ENCODE data around the gene PRMT7.

Gene PRMT7

DNA sequence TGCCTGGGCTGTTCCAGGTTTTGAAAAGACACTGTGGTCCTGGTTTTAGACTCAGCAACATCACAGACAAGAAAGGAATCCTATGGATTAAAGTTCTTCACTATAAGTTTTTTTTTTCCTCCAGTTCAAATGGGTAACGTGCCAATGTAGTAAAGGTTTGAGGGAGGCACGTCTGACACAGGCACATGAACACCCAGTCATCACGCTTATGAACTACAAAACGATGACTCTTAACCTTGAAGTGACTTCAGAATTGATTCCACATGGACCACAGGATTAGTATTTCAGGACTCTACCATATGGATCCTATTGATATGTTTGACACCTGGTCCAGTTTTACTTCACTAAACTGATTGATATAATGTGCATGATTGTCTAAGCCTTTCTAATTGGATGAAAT lies 2.3 kb downstream of the PRMT7 start:
- DNase-seq, result no peak

DNA sequence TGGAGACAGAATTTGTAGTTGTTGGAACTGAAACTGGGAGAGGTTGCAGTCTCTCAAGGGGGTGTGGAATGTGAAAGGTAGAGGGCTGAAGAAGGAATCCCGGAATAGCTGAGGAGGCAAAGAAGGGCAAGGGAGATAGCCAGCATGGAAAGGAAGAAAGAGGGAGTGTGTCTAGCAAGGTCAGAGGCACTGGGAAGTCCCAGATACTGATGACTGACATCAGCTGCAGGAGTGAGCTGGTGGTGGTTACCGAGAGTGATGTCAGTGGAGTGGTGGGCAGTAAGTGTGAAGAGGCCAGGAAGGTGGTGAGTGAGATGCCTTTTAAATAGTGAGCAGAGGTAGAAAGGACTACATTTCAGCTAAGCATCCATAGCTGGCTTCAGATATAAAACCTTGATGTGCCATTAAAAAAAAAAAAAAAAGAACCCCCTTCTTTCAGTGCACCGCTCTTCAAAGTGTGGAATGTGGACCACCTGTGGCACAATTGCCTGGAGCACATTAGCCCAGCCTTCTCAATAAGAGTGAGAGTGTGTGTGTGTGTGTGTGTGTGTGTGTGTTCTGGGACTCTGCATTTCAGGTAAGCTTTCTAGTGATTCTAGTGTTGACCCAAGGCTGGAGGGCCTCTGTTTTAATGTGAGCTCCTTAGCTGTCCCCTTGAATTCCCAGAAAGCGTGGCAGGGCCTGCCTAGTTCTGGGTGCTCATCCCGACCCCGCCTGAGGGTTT lies 8.5 kb downstream of the PRMT7 start:
- DNase-seq, result peak; percentile 16

DNA sequence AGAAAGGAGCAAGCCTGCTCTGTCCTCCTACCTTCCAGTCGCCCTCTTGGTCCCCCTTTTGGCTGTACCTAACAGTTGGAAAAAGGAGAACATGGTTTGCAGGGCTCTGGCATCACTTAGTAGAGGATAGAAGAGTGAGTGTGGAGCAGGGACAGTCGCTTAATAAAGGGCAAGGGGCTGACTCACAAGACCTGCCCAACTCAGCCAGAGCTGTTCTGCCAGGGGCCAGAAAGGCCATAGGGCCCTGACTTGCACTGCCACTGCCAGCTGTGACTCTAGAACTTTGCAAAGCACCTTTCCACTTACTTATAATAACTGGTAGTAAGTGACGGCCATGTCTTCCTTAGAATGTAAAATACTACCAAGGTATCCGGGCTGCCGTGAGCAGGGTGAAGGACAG lies 13.5 kb downstream of the PRMT7 start:
- no peak for DNase-seq

DNA sequence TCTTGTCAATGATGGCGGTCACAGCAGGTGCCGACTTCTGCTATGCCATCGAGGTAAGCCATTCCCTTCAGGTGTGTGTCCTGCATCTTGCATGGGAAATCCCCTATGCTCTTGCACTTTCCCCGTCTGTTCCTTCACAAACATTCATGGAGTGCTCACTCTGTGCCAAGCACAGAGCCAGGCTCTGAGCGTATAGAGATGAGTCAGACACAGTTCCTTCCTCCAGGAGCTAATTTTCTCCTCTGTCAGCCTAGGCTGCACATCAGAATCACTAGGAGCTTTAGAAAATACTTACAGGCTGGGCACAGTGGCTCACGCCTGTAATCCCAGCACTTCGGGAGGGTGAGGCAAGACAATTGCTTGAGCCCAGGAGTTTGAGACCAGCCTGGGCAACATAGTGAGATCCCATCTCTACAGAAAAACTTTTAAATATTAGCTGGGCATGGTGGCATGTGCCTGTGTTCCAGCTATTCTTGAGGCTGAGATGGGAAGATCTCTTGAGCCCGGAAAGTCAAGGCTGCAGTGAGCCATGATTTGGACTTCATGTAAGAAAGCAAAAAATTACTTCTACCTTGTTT lies 14.1 kb downstream of the PRMT7 start:
- no peak for DNase-seq

DNA sequence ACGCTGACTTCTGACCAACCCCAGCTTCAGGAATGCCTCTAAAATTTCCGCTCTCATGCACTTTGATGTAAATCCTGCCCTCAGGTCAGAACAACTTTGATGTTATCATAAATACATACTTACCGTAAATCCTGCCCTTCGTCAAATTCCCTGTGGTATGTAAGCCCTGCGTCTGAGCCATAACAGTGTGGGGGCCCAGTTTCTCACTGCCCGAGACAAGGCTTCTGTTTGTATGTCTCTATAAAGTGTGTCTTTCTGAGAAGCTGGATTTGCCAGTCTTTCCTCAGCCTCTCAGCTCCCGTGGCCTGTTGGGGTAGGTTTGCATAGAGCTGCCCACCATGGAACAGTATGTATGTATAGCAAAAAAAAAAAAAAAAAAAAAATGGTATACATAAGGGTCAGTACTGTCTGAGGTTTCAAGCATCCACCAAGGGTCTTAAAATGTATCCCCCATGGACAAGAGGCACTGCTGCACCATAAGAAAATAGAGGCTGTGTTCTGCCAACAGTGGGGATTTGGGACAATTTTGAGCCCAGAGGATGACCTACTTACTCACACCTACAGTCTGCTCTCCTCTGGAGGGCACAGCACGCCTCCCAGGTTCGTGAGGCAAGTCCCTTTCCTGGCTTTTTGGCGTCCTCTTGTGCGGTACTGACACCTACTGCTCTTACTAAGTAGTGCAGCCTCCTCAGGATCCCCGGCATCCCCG lies 17.5 kb downstream of the PRMT7 start:
- peak; percentile 88 for DNase-seq

DNA sequence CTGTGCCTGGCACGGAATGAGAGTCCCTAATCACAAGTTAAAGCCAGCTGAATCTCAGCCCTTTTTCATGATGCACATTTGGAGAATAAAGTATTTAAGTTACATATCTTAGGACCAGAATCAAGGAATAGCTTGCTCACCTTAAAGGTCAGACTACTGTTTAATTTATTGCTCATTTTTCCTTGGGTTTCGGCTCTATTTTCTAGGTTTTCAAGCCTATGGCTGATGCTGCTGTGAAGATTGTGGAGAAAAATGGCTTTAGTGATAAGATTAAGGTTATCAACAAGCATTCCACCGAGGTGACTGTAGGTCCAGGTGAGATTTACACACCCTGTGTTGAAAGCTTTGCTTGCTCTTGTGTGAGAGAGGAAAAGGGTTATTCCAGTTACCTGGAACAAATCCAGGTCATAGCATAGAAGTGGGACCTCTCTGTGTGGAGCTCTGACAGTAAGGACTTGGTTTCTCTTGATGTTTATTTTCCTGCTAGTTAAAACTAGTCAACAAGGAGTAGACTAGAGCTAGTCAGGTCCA lies 18.1 kb downstream of the PRMT7 start:
- DNase-seq, result no peak

DNA sequence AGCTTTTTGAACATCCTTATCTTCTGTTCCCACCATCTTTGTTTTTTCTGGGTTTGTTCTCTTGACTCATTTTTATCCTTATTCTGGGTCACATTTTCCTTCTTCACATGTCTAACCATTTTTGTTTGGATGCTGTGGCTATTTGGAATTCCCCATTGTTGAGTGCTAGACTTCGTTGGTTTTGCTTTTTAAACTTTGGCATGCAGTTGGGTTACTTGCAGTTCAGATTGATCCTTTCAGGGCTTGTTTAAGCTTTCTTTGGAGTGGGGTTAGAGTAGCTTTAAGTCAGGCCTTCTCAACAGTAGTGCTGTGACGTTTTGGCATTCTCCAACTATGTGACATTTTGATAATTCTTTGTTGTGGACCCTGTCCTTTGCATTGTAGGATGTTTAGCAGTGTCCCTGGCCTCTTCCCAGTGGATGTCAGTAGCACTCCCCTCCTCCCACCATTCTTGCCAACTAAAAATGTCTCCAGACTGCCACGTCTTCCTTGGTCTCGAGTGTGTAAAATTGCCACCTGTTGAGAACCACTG lies 21.1 kb downstream of the PRMT7 start:
- peak; percentile 10 for DNase-seq

DNA sequence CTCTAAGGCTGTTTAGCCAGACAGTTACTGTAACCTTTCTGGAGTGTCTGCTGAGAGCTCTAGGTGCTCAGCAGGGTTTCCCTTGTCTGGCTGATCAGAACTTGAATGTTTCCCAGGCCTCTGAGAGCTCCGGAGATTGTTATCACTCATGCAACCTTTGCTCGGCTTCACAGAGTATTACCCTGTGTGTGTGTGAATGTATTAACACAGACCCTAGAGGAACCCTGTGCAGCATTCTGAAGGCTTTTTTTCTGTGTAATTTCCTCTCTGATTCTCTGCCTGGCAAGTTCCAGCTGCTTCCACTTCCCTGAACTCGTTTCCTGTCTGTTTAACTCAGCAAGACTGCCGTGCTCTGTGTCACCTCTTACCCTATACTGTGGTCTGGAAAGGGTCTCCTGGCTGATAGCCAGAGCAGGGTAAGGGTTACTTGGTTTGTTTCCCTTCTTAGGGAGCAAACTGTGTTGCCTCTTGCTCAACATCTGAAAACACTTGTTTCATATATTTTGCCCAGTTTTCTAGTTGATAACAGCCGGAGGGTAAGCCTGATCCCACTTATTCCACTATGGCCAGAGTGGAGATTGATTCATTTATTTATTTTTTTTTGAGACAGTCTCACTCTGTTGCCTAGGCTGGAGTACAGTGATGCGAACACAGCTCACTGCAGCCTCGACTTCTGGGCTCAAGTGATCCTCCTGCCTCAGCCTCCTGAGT lies 21.7 kb downstream of the PRMT7 start:
- DNase-seq, result peak; percentile 71

DNA sequence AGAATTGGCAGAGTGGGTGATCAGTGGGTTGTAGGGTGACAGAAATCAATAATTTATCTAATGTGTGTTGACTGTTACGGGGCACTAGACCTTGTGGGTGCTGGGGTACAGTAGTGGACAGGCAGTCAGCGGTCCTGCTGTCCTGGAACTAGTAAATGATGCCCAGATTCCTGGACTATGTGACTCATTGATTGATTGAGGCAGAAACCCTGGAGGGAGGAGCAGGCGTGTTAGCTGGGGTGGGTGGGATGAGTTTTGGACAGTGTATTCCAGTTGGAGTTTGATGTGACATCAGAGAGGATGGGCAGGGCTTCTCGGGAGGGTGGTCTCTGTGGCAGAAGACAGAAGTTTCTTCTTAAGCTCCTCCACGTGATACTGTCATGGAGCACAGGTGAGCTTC lies 24.4 kb downstream of the PRMT7 start:
- DNase-seq, result no peak

DNA sequence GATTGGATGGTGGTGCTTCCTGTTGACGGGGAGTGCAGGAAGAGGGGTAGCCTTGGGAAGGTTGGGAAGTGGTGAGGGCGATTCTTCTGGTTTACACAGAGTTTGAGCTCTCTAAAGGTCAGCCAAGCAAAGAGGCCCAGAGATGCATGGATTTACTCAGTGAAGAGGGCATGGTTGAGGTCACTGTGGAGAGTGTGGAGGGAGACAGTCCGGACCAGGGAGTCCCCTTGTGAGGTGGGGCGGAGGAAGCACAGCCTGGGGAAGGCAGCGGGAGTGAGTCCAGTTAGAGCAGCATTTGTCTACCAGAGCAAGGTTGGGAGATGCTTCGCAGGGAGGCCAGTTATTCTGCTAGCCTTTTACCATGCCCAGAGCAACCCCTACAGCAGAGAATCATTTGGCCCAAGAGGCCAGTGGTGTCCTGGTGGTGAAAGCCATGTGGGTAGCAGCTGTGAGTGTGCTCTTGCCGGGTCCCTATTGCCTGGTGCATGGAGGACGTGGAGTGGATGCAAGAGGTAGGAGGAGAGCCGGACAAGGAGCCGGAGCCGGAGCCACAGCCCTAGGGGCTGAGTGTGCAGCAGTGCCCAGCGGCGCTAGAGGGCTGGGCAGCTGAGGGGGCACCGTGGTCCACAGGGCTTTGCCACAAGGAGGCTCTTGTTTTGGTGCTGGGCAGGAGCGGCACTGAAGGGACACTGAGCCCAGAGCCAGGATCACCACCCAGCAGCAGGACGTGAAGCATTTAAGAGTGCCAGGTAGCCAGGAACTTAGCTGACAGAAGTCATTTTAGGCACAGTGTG lies 27.7 kb downstream of the PRMT7 start:
- DNase-seq, result no peak

DNA sequence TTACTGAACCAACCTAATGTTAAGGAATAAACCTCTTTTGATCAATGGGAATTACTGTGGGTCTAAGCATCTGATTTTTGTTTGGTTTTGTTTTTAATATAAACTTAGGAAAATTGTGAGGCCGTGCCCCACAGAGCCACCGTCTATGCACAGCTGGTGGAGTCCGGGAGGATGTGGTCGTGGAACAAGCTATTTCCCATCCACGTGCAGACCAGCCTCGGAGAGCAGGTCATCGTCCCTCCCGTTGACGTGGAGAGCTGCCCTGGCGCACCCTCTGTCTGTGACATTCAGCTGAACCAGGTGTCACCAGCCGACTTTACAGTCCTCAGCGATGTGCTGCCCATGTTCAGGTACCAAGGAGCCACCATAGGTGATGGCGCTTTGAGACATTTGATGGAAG lies 28.4 kb downstream of the PRMT7 start:
- DNase-seq, result no peak

DNA sequence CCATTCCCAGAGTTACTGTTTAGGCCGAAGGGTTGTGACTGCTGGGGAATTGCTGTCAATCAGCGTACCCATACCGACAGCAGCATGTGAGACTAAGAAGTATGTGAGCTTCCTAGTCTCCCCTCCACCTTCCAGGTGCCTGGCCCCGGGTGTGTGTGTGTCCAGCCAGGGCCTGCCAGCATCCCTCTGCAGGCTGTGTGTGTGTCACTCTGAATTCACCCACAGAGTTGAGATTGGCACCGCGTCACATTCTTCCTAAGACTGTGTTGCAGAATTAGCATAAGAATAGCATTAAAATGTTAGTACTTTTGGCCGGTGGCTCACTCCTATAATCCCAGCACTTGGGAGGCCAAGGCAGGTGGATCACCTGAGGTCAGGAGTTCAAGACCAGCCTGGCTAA lies 31.8 kb downstream of the PRMT7 start:
- DNase-seq, result no peak

DNA sequence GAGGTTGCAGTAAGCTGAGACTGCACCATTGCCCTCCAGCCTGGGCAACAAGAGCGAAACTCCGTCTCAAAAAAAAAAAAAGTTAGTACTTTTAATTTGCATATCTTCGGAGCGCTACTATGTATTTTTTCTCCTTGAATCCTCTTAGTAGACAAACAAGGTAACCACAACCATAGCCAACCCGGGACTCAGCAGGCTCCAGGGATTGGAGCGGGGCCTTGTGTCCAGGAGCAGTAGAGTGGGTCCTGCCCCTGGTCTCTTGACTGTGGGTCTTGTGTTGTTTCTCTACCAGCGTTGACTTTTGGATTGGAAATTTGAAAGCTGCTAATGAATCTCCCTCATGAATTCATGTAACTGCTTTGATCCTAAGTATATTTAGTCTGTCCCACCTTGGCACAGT lies 32.3 kb downstream of the PRMT7 start:
- DNase-seq, result no peak

DNA sequence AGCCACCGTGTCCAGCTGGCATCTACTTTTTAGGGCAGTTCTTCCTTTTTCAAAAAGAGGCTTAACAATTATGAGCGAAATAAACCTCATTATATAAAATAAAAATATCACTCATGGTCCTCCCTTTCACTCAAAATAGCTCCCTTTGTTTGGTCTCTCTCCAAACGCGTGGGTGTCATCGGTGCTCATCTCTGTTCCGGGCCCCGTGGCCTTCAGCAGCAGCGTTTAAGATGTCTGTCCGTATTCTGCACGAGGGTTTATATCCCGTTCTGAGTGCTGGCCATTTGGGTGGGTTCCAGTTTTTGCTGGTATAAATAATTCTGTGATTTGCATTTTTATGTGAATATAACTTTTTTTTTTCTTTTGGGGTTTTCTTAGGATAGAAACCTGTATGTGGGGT lies 33.4 kb downstream of the PRMT7 start:
- DNase-seq, result no peak

DNA sequence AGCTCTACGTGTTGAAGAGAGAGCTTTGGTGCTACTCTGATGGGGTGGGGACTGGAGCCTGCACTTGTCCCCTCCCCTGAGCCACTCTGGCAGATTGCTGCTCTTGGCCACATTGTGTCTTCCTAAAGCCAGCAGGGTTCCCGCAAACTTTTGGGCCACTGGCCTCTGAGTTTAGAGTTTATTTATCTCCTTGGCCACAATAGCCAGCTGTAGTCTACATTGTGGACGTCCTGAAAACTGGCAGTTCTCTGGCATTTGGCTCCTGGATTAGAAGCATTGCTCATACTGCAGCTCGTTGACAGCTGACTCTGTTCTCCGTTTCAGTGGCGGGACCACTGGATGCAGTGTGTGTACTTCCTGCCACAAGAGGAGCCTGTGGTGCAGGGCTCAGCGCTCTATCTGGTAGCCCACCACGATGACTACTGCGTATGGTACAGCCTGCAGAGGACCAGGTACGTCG lies 34.6 kb downstream of the PRMT7 start:
- no peak for DNase-seq

DNA sequence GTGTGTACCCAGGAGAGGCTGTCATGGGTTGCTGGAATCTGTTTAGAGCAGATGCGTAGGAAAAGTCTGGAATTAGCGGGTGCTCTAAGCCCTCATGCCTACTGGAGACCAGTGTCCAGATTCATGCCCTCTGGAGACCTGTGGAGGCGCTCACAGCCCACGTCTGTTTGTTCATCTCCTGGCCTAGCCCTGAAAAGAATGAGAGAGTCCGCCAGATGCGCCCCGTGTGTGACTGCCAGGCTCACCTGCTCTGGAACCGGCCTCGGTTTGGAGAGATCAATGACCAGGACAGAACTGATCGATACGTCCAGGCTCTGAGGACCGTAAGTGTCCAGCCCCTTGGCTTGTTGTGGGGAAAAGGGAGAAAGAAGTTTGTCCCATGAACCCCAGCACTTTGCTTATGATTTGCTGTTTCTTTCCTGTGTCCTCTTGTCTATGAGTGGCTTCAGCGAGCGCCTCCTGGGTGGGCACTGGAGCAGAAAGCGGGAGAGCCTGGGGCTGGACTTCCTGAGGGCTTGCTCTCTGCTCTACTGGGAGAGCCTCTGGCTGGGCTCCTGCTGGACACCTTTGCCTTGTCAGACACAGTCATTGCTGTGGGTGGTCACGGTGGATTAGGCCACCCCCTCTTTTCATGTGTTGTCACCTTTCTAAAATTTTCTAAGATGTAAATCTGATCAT lies 35.3 kb downstream of the PRMT7 start:
- DNase-seq, result no peak

DNA sequence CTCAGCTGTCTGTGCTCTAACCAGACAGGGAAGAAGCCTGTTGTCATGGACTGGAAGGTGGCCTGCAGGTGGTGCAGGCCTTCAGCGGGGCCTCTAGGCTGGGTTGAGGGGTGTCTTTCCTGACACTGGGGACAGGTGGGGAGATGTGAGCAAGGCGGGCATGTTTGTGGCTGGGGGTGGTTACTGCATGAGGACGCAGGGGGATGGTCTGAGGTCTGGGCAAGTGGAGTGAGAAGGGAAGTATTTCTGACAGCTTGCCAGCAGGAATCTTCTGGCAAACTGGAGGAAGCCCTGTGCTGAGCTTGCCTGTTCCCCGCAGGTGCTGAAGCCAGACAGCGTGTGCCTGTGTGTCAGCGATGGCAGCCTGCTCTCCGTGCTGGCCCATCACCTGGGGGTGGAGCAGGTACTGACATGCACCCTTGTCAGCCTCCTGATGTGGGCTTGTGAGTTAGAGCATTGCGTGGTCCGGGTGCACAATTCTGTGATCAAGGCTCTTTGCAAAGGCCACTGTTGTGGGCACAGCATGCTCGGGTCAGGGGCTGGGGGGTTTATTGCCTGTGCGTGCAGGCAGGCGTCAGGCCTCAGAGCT lies 36.2 kb downstream of the PRMT7 start:
- DNase-seq, result no peak

DNA sequence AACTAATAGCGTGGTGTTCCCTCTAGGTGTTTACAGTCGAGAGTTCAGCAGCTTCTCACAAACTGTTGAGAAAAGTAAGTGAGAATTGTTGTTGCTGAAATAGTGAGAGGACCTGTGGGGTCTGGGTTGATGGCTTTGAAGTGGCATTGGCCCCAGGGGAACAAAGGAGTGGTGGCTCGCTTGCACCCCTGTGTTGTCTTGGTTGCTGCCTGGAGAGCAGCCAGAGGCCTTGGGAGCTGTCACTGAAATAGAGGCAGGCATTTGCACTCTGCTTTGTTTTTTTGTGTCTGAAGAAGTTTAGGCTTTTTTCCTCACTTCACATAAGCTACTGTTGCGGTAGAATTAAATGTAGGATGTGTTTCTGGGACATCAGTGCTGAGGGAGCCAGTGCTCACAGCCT lies 36.8 kb downstream of the PRMT7 start:
- DNase-seq, result no peak

DNA sequence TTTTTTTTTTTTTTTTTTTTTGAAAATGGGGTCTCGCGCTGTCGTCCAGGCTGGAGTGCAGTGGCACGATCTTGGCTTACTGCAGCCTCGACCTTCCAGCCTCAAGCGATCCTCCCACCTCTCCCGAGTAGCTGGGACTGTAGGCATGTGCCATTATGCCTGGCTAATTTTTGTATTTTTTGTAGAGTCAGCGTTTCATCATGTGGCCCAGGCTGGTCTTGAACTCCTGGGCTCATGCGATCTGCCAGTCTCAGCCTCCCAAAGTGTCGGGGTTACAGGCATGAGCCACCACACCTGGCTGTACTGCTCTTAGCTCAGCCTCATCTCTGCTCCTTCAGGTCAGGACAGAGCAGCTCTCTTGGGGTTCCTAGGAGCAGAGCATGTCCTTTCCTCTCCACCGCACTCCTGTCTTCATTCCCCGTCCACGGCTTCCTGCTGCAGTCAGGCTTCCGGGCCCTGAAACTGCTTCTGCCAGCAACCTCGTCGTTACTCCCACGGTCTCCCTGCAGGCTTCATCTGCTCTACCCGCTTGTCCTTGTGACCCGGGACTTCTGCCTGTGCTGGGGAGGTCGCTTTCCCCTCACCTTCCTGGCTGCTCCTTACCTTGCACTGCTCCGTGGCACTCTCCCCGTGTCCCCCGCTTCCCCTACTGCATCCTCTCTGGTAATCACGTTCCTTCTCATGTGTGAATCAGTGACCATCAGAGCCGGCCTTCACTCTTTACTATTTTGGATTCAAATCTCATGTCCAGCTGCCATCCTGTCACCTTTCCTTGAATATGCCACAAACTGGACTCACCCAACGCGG lies 38.0 kb downstream of the PRMT7 start:
- DNase-seq, result no peak

DNA sequence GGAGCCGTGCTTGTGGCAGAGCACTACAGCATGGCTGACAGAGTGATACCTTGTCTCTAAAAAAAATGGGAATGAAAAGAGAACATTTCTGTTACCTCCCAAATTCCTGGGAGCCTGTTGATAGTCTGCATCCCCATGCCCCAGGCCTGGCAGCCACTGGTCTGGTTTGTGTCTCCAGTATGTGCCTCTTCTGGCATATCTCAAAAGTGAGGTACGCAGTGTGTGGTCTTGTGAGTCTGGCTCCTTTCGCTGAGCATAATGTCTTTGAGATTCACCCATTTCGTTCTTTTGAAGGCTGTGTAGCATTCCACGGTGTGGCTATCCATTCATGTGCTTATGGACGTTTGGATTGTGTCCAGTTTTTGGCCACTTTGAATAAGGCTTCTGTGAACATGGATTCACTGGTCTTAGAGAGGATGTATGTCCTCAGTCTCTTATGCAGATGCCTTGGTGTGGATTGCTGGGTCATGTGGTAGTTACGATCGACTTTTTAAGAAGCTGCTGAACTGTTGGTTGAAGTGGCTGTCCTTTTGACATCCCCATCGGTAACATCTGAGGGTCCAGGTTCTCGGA lies 39.1 kb downstream of the PRMT7 start:
- DNase-seq, result no peak
